Measurements from ENCODE around the gene JTB.

JTB gene

GRCh38 chr1:153963850-153964331 is 13.6 kb downstream of the JTB start:
- peak overlapping the region; percentile 70 for H3K4me3 ChIP-seq (ENCODE audit: low read depth, low read length)
- TF ChIP-seq, protein P1, sequence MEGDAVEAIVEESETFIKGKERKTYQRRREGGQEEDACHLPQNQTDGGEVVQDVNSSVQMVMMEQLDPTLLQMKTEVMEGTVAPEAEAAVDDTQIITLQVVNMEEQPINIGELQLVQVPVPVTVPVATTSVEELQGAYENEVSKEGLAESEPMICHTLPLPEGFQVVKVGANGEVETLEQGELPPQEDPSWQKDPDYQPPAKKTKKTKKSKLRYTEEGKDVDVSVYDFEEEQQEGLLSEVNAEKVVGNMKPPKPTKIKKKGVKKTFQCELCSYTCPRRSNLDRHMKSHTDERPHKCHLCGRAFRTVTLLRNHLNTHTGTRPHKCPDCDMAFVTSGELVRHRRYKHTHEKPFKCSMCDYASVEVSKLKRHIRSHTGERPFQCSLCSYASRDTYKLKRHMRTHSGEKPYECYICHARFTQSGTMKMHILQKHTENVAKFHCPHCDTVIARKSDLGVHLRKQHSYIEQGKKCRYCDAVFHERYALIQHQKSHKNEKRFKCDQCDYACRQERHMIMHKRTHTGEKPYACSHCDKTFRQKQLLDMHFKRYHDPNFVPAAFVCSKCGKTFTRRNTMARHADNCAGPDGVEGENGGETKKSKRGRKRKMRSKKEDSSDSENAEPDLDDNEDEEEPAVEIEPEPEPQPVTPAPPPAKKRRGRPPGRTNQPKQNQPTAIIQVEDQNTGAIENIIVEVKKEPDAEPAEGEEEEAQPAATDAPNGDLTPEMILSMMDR (IDR thresholded peaks at IDR 0.05; ENCODE audit: low read depth, low read length): no peak

- H3K4me3 ChIP-seq (ENCODE audit: low read depth, low read length): peak within 1 kb of the TSS; percentile 70
- TF ChIP-seq, protein P1 (IDR thresholded peaks at IDR 0.05; ENCODE audit: low read depth, low read length): no peak
Measured at GRCh38 chr1:153963030-153963849, 14.2 kb downstream of the JTB start, which contains the start of gene SLC39A1. Gene SLC39A1 (minus strand): TSS chr1:153963537. CDS start chr1:153962715, 822 bp downstream.

GRCh38 chr1:153962088-153963029 is 15.1 kb downstream of the JTB start:
- TF ChIP-seq, protein P1 (IDR thresholded peaks at IDR 0.05; ENCODE audit: low read depth, low read length): no peak
- H3K4me3 ChIP-seq (ENCODE audit: low read depth, low read length): peak overlapping the region; percentile 70

- TF ChIP-seq, protein P1 (IDR thresholded peaks at IDR 0.05; ENCODE audit: low read depth, low read length): no peak
- peak overlapping the region; percentile 70 for H3K4me3 ChIP-seq (ENCODE audit: low read depth, low read length)
Measured at GRCh38 chr1:153961421-153961820, 16.1 kb downstream of the JTB start.

GRCh38 chr1:153960206-153960605 is 17.3 kb downstream of the JTB start:
- TF ChIP-seq, protein P1 (IDR thresholded peaks at IDR 0.05; ENCODE audit: low read depth, low read length): no peak

DNA sequence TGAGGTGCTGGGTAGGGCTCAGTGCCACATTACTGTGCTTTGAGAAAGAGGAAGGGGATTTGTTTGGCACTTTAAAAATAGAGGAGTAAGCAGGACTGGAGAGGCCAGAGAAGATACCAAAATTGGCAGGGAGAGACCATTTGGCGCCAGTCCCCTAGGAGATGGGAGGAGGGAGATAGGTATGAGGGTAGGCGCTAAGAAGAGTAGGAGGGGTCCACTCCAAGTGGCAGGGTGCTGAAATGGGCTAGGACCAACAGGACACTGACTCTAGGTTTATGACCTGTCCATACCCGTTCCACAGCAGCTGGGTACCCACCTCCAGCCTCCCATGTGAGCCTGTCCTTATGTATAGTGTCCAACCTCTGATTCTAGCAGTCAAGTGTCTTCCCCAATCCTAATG is 18.0 kb downstream of the JTB start:
- TF ChIP-seq, protein P1 (IDR thresholded peaks at IDR 0.05; ENCODE audit: low read depth, low read length): no peak
- H3K4me3 ChIP-seq (ENCODE audit: low read depth, low read length): no peak overlapping the region

More at GRCh38 chr1:153960206-153960605, 17.3 kb downstream of the JTB start:
- no peak overlapping the region for H3K4me3 ChIP-seq (ENCODE audit: low read depth, low read length)
